HG03064 (cell line): Measurements from ENCODE around the gene GTF2E1.
"Not testable (repeated sequence)": the region's sequence is repeated elsewhere in the genome, so short reads cannot be mapped to it uniquely, and the experiment has no call there.

Experiments
- ATAC-seq: cut with Tn5 transposase; IDR thresholded peaks from one replicate; pipeline ENCODE4 v1.9.1; 2021; ENCODE audit warnings: low read depth; ENCODE audit not compliant: unreplicated experiment

GTF2E1 gene

GRCh38 chr3:120742198-120742848, at the start of gene GTF2E1, which contains the start of gene RABL3:
GTF2E1 (plus strand) TSS chr3:120742744; CDS start chr3:120750553, 7,809 bp downstream.
RABL3 (minus strand) TSS chr3:120742516; CDS start chr3:120742507, 9 bp downstream.
- ATAC-seq, result peak; percentile 100

DNA sequence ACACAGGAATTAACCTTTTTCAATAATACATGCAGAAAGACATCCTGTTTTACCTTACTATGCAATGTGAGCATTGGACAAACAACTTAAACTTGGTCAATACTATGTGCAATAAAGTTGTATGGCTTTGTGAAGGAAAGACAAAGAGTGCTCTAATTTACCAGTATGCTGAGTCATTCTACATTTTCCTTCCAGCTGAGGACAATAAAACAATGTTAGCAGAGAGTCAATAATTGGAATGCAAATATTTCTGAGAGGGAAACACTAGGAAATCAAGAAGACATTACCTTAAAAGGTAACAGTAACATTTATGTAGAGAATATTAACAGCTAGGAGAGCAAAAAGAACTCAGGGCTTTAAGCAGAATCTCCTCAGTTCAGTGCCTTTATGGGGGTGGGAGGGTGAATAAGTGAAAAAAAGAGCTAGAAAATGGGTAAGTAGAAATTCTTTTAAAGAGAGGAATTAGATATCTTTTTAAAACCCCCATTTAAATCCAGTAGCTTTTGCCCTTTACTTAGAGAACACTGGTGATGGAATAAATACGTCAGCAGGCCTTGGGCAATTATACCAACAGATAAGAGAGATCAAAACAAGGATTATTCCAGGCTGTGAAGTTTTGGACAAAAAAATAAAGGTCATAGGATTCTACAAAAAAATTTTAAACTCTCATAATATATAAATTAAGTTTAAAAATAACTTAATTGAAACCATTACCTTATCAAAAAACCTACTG, 48.9 kb upstream of the GTF2E1 start:
- ATAC-seq, result no peak

DNA sequence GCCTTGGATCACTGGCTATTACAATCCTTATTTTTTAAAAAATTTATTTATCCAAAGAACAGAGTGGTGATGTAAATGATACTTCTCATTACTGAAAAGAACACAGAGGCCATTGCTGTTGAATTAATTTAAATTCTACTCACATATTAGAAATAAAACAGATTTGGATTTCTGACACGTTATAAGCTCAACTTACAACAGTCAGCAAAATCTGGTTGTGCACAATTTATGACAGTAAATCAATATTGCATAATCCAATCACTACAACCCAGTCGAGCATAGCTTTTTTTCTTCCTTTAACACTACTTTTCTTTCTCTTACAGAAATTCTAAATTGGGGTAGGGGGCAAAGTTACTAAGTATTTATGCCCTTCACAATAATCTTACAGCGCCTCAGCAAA, 43.2 kb upstream of the GTF2E1 start:
- no peak for ATAC-seq

DNA sequence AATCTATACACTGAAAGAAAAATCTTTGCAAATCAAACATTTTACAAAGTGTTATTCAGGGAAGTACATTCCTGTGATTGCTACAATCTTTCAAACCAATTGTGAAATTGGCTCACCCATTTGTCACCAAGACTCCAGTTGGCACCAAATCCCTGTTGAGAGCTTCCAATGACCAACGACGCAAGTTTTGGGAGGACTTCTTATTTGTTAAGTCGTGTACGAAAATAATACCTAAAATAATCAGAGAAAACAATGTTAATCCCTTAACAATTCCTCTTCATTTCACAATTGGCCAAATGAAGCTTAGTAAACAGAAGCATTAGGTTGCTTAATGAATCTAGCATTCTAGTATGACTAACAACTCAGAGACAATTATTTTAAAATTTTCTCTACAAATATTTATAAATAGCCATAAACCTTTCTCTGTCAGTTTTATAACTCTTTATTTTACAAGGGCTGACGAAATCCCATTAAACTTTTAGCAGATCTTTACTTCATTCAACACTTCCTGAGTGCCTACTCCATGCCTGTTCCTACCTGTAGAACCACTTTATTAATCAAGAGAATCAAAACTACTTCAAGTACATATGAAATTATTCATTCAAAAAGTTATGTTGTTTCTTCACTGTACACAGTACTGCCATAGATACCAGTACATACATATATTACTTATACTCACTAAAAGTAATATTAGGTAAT, 36.5 kb upstream of the GTF2E1 start:
- no peak for ATAC-seq

GRCh38 chr3:120706950-120707349, 35.6 kb upstream of the GTF2E1 start:
- no peak for ATAC-seq

DNA sequence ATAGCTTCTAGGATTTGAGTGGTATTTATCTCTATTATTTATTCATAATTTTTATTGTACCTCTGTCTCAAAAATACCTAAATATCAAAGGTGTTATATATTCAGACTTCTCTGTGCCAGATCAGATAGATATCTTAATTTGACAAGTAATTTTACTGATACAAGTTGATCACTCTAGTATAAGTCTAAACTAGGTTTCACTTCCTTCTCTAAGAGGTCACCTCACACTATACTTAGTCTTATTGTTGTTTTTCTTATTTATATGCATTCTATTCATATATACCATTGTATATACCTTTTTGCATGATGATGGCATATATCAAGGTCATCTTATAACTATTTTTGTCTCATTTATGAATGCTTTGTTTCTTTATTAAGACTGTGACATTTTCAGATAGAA, 34.1 kb upstream of the GTF2E1 start:
- no peak for ATAC-seq

DNA sequence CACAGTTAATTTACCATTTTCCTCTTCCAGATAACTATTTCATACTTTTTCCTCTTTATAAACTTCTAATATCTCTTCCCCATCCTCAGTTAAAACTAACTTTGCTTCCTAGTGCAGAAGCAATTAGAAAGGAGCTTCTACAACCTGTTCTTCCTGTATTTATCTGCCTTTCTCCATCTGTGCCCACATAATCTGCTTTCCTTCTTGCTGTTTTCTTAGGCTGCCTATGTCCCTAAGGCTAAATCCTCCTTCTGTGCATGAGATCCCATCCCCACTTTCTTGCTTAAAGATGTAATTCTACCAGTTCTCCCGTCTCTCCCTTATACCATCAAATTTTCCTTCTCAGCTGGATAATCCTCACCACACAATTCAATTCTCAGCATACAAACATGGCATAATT, 32.2 kb upstream of the GTF2E1 start:
- ATAC-seq, result no peak

DNA sequence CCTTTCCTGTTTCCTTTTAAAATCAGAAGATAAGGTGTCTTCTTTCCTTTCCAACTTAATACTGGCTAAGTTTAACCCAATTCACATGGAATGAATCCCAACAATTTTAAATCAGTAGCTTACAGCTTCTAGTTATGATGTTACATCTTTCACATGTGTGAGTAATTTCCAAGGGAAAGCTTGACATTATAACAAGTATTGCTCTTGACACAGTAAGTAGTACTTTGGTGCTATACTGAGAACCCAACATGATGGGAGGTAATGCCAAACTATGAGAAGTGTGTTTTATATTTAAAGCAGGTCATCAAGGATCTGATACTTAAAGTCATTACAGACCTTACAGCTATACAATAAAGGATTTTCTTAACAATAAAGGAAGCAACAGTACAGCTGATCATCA, 29.3 kb upstream of the GTF2E1 start:
- ATAC-seq, result no peak

DNA sequence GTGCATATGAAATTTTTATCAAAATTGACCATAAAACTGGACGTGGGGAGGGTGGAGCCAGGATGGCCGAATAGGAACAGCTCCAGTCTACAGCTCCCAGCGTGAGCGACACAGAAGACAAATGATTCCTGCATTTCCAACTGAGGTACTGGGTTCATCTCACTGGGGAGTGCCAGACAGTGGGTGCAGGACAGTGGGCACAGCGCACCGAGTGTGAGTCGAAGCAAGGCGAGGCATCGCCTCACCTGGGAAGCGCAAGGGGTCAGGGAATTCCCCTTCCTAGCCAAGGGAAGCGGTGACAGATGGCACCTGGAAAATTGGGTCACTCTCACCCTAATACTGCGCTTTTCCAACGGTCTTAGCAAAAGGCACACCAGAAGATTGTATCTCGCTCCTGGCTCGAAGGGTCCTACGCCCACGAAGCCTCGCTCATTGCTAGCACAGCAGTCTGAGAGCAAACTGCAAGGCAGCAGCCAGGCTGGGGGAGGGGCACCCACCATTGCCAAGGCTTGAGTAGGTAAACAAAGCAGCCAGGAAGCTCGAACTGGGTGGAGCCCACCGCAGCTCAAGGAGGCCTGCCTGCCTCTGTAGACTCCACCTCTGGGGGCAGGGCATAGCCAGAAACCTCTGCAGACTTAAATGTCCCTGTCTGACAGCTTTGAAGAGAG, 23.2 kb upstream of the GTF2E1 start:
- not testable (repeated sequence) for ATAC-seq

DNA sequence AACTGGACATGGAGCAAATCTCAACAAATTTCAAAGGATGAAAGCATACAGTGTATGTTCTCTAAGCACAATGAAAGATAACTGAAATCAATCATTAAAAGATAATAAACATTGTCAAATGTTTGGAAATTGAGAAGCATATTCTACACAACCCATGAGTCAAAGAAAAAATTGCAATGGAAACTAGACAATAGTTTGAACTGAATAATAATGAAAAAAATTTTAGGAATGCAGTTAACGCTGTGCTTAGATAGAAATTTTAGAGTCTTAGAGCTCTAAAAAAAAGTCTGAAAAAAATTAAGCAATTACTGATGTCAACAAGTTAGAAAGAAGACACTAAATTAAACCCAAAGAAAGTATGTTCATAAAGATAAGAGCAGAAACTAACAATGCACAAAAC, 15.8 kb upstream of the GTF2E1 start:
- no peak for ATAC-seq

- ATAC-seq, result no peak
Measured at GRCh38 chr3:120730576-120731542, 11.7 kb upstream of the GTF2E1 start.

- ATAC-seq, result not testable (repeated sequence)
Measured at GRCh38 chr3:120738006-120738405, 4.5 kb upstream of the GTF2E1 start.

DNA sequence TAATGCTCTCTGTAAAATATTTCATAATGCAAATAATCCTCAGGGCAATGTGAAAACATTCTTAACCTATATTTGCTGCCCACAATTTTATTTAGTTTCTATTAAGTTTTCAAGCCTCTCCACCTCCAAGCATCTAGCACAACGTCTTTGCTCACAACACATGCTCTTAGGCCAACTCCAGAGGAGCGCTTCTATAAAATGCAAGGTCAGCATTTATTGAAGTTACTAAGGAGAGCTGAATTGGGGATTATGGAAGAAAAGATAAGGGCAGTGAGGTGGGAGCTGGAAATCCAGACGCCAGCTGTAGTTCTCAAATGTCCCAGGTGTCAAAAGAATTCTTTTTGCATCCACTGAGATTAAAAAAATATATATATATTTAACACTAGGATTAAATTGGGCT, 1.2 kb upstream of the GTF2E1 start:
- no peak for ATAC-seq

- ATAC-seq, result no peak
Measured at GRCh38 chr3:120741837-120742197, 727 bp upstream of the GTF2E1 start.

DNA sequence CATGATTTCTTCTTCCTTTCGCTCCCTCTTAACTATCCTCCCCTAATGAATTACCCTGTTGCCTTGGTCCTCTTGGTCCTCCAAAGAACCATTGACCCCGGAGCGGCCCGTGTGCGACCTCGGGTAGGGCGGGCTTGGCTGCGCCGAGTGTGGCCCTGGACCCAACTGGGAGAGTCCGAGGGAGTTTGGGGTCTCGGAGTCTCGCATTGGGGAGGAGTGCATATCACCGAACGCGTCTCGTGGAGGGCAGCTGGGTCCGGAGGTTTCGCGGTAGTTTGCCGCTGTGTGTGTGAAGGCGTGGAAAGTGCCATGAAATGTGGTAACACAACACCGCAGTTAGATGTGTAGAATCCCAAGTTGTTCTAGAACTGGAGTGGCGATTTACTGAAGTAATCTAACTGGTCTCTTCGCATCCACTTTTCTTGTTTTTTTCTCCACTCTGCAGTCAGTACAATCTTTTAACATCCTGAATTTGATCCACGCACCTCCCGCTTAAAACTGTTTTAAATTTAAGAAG, 363 bp downstream of the GTF2E1 start:
- ATAC-seq, result peak; percentile 7

DNA sequence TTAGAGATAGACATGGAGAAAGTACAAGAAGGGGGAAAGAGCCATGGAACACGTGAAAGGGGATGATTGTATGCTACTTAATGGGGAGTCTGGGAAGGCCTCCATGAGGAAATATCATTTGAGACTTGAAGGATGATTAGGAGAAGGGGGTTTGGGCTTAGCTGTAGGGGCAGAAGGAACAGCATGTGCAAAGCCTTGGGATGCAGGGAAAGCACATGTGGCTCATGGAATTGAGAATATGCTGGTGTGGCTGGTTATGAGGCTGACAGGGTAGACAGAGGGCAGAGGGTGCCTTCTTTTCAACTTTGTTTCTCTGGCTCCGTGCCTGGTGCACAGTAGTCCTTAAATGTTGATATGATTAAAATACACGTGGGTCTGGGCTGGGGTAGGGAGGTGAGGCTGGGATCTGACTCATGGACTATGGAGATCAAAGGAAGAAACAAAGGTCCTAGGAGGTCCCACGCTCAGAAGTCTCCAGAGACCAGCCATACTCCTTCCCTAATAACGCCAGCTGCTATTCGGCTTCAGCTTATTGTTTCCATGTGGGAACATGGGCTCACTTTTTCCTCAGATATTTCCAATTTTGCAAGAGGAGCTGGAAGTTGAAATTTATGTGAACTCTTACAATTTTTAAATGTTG, 1.1 kb downstream of the GTF2E1 start:
- no peak for ATAC-seq

DNA sequence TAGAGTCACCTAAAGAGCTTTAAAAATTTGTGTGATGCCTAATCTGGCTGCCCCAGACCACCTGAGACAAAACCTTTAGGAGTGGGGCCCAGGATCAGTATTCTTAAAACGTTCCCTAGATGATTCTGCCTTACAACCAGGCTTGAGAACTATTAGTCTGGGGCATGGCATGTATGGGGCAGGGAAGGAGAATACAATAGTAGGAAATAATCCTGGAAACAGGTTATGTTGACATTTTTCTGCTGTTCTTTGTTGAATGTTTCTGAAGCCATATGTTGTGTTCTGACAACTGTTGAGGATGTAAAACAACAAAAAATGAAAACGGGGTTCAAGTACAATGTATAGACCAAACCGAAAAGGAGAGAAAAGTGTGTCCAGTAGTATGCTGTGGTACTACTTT, 2.9 kb downstream of the GTF2E1 start:
- no peak for ATAC-seq

- no peak for ATAC-seq
Measured at GRCh38 chr3:120749843-120750242, 7.3 kb downstream of the GTF2E1 start.

- no peak for ATAC-seq
Measured at GRCh38 chr3:120752230-120752629, 9.7 kb downstream of the GTF2E1 start.
